Measurements from ENCODE around the gene WDR17.

Gene WDR17

GRCh38 chr4:176099314-176099713 is 33.7 kb downstream of the WDR17 start:
- DNase-seq (ENCODE audit: low read depth), result no peak

- DNase-seq (ENCODE audit: low read depth), result no peak
Measured at GRCh38 chr4:176102414-176103063, 36.9 kb downstream of the WDR17 start.

GRCh38 chr4:176107695-176108094 is 42.1 kb downstream of the WDR17 start:
- no peak for DNase-seq (ENCODE audit: low read depth)

- no peak for DNase-seq (ENCODE audit: low read depth)
Measured at GRCh38 chr4:176123710-176124407, 58.2 kb downstream of the WDR17 start.

GRCh38 chr4:176125063-176125462 is 59.4 kb downstream of the WDR17 start:
- DNase-seq (ENCODE audit: low read depth), result no peak

GRCh38 chr4:176134670-176135069 is 69.0 kb downstream of the WDR17 start:
- no peak for DNase-seq (ENCODE audit: low read depth)

- DNase-seq (ENCODE audit: low read depth), result no peak
Measured at GRCh38 chr4:176137631-176138030, 72.0 kb downstream of the WDR17 start.

GRCh38 chr4:176139518-176139917 is 73.9 kb downstream of the WDR17 start:
- no peak for DNase-seq (ENCODE audit: low read depth)

- DNase-seq (ENCODE audit: low read depth), result no peak
Measured at GRCh38 chr4:176142253-176142652, 76.6 kb downstream of the WDR17 start.

GRCh38 chr4:176149680-176150355 is 84.2 kb downstream of the WDR17 start:
- no peak for DNase-seq (ENCODE audit: low read depth)

- DNase-seq (ENCODE audit: low read depth), result no peak
Measured at GRCh38 chr4:176150356-176150682, 84.7 kb downstream of the WDR17 start.

- DNase-seq (ENCODE audit: low read depth), result no peak
Measured at GRCh38 chr4:176150704-176151103, 85.1 kb downstream of the WDR17 start.

- no peak for DNase-seq (ENCODE audit: low read depth)
Measured at GRCh38 chr4:176153124-176153523, 87.5 kb downstream of the WDR17 start.

GRCh38 chr4:176156656-176157055 is 91.0 kb downstream of the WDR17 start:
- DNase-seq (ENCODE audit: low read depth), result no peak

- no peak for DNase-seq (ENCODE audit: low read depth)
Measured at GRCh38 chr4:176163041-176163440, 97.4 kb downstream of the WDR17 start.

GRCh38 chr4:176185051-176185450 is 119.4 kb downstream of the WDR17 start:
- no peak for DNase-seq (ENCODE audit: low read depth)

- no peak for DNase-seq (ENCODE audit: low read depth)
Measured at GRCh38 chr4:176186067-176186466, 120.4 kb downstream of the WDR17 start.

GRCh38 chr4:176186671-176187395 is 121.2 kb downstream of the WDR17 start:
- DNase-seq (ENCODE audit: low read depth), result no peak

GRCh38 chr4:176187624-176188023 is 122.0 kb downstream of the WDR17 start:
- DNase-seq (ENCODE audit: low read depth), result no peak

GRCh38 chr4:176188654-176189053 is 123.0 kb downstream of the WDR17 start:
- no peak for DNase-seq (ENCODE audit: low read depth)

- DNase-seq (ENCODE audit: low read depth), result no peak
Measured at GRCh38 chr4:176189891-176190795, 124.5 kb downstream of the WDR17 start.

- no peak for DNase-seq (ENCODE audit: low read depth)
Measured at GRCh38 chr4:176191974-176192373, 126.3 kb downstream of the WDR17 start.

All from activated T-cell treated with anti-CD3 and anti-CD28 coated beads for 1 hour (primary cell).